Measurements from ENCODE around the gene ALPG. TPM values are rescaled to one million over a fixed set of nuclear protein-coding genes. Genes with fewer than 3 reads are reported as not detected.

The ALPG gene
- total and polyA plus RNA-seq, 10 of the 15 experiments (the other 5 are each of a cell fraction or from before 2014, with no cell fraction given): not detected

GRCh38 chr2:232386490-232386739, 20.2 kb upstream of the ALPG start:
- Histone ChIP-seq H3K4me3 (no peak overlapping the region), H3K4me2 (ENCODE audit: control insufficient read depth, insufficient read depth) (no peak overlapping the region), H3K27me3 (replicated peaks in 1 of 2; ENCODE audit: control insufficient read depth in 2 of 2, insufficient read depth in 2 of 2, low read length in 1 of 2) (peaks cover 0 to 7% of the 10 kb centered on the region in 2 experiments; a peak in 2 of 4 replicates), H2AFZ (ENCODE audit: control insufficient read depth, low read depth, low read length) (no peak overlapping the region), H3K27ac (ENCODE audit: control insufficient read depth, insufficient read depth) (no peak overlapping the region), H3K9me3 (replicated peaks; ENCODE audit: control insufficient read depth, insufficient read depth, low read length) (no peaks in the 10 kb centered on the region), H3K79me2 (ENCODE audit: control insufficient read depth, insufficient read depth, low read length) (no peaks in the 10 kb centered on the region), H3K36me3 (ENCODE audit: control insufficient read depth in 2 of 2, insufficient read depth in 2 of 2, low read length in 1 of 2) (no peaks in the 10 kb centered on the region), H3K9ac (ENCODE audit: control insufficient read depth, insufficient read depth, low read length) (no peak overlapping the region), H3K4me1 (ENCODE audit: control insufficient read depth, insufficient read depth, low read length) (no peaks in the 10 kb centered on the region), H4K20me1 (ENCODE audit: control insufficient read depth, insufficient read depth) (no peaks in the 10 kb centered on the region)
- ChIA-PET CTCF (no interaction called here), SMC1A (ENCODE audit: uncharacterized antibody, unreplicated experiment) (no interaction called here), POLR2A (no interaction called here), RAD21 (ENCODE audit: unreplicated experiment) (no interaction called here)
- TF ChIP-seq SUPT20H (IDR thresholded peaks at IDR 0.05; ENCODE audit: borderline replicate concordance, control insufficient read depth, low read depth, low read length) (no peak), HSF1 (IDR thresholded peaks at IDR 0.05; ENCODE audit: low read depth, low read length) (no peak), KLF5 (IDR thresholded peaks at IDR 0.05; ENCODE audit: partially characterized antibody) (no peak)
- BruUV-seq (replicated peaks): no TSS peak
- FAIRE-seq: no peak
- no peak for ATAC-seq
- WGBS (ENCODE audit: insufficient coverage, insufficient replicate concordance, low lambda C conversion rate, missing lambda C conversion rate): 83% methylated on average over 21 of the region's 23 CpGs
- DNase-seq (ENCODE audit: low read depth, low spot score): no peak
- intact Hi-C loops (cut with micrococcal nuclease; ENCODE audit: unreplicated experiment) (no loop called here), in situ Hi-C loops (cut with MboI) (no loop called here)

- H3K27me3 ChIP-seq (replicated peaks in 1 of 2; ENCODE audit: control insufficient read depth in 2 of 2, insufficient read depth in 2 of 2, low read length in 1 of 2): peaks cover 0 to 7% of the 10 kb centered on the region in 2 experiments; a peak in 2 of 4 replicates
- no peak overlapping the region for H3K4me3 ChIP-seq
- ChIA-PET CTCF (no interaction called here), POLR2A (no interaction called here), SMC1A (ENCODE audit: uncharacterized antibody, unreplicated experiment) (no interaction called here), RAD21 (ENCODE audit: unreplicated experiment) (no interaction called here)
- 91% methylated on average over 71 of the region's 75 CpGs for WGBS (ENCODE audit: insufficient coverage, insufficient replicate concordance, low lambda C conversion rate, missing lambda C conversion rate)
- no peak for ATAC-seq
- H4K20me1 ChIP-seq (ENCODE audit: control insufficient read depth, insufficient read depth): no peaks in the 10 kb centered on the region
- FAIRE-seq: no peak
- H3K9ac ChIP-seq (ENCODE audit: control insufficient read depth, insufficient read depth, low read length): no peak overlapping the region
- TF ChIP-seq SUZ12 (IDR thresholded peaks at IDR 0.05; ENCODE audit: unreplicated experiment) (no peak), RBBP5 (conservative IDR thresholded peaks at IDR 0.05) (no peak), MXI1 (IDR thresholded peaks at IDR 0.05; ENCODE audit: low read depth, low read length) (no peak), TBL1XR1 (IDR thresholded peaks at IDR 0.05; ENCODE audit: low read depth, low read length) (no peak), MEF2A (IDR thresholded peaks at IDR 0.05; ENCODE audit: insufficient read depth, low read depth, low read length) (no peak), RELA (IDR thresholded peaks at IDR 0.05; ENCODE audit: borderline replicate concordance, partially characterized antibody) (no peak), HSF1 (IDR thresholded peaks at IDR 0.05; ENCODE audit: low read depth, low read length) (no peak)
- H3K79me2 ChIP-seq (ENCODE audit: control insufficient read depth, insufficient read depth, low read length): no peaks in the 10 kb centered on the region
- no peak overlapping the region for H2AFZ ChIP-seq (ENCODE audit: control insufficient read depth, low read depth, low read length)
- in situ Hi-C loops (cut with MboI) (no loop called here), intact Hi-C loops (cut with micrococcal nuclease; ENCODE audit: unreplicated experiment) (no loop called here)
- H3K4me2 ChIP-seq (ENCODE audit: control insufficient read depth, insufficient read depth): no peak overlapping the region
- no peak for DNase-seq (ENCODE audit: low read depth, low spot score)
- BruUV-seq (replicated peaks): no TSS peak
- H3K27ac ChIP-seq (ENCODE audit: control insufficient read depth, insufficient read depth): no peak overlapping the region
- H3K4me1 ChIP-seq (ENCODE audit: control insufficient read depth, insufficient read depth, low read length): no peaks in the 10 kb centered on the region
- H3K9me3 ChIP-seq (replicated peaks; ENCODE audit: control insufficient read depth, insufficient read depth, low read length): no peaks in the 10 kb centered on the region
- no peaks in the 10 kb centered on the region for H3K36me3 ChIP-seq (ENCODE audit: control insufficient read depth in 2 of 2, insufficient read depth in 2 of 2, low read length in 1 of 2)
Measured at GRCh38 chr2:232386740-232387450, 19.7 kb upstream of the ALPG start.

All from GM12878 (cell line).